ENCODE data around the gene CDH13. TPM values are rescaled to one million over a fixed set of nuclear protein-coding genes. Genes with fewer than 3 reads are reported as not detected.

CDH13 gene
- total and polyA plus RNA-seq, 9 of the 15 experiments (the other 6 are each of a cell fraction or from before 2014, with no cell fraction given): 0.03 TPM; not detected in 8

DNA sequence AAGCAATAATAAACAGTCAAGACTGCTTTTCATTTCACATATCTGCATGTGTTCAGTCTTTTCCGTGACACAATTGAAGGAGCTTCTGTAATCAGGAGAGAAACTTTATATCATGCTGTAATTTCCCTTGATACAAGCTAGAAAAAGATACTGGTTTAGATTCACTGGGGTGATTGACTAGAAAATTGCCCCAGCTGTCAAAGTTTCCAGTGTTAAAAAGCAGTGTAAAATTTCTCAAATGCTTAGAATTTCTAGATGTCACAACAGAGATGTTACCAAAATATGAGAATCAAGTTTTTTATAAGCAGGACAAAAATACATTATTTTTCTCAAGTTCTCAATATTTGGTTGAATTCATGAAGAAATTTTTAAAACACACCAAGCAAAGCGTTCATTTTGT, 888.6 kb downstream of the CDH13 start (continued):
- TF ChIP-seq, protein P1, sequence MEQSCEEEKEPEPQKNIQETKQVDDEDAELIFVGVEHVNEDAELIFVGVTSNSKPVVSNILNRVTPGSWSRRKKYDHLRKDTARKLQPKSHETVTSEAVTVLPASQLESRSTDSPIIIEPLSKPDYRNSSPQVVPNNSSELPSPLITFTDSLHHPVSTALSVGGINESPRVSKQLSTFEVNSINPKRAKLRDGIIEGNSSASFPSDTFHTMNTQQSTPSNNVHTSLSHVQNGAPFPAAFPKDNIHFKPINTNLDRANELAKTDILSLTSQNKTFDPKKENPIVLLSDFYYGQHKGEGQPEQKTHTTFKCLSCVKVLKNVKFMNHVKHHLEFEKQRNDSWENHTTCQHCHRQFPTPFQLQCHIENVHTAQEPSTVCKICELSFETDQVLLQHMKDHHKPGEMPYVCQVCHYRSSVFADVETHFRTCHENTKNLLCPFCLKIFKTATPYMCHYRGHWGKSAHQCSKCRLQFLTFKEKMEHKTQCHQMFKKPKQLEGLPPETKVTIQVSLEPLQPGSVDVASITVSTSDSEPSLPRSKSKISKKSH (CRISPR knock-in tag; IDR thresholded peaks at IDR 0.05): no peak
- TF ChIP-seq POLR3A (IDR thresholded peaks at IDR 0.05; ENCODE audit: borderline replicate concordance, extremely low read depth, insufficient read depth, insufficient read length): no peak

DNA sequence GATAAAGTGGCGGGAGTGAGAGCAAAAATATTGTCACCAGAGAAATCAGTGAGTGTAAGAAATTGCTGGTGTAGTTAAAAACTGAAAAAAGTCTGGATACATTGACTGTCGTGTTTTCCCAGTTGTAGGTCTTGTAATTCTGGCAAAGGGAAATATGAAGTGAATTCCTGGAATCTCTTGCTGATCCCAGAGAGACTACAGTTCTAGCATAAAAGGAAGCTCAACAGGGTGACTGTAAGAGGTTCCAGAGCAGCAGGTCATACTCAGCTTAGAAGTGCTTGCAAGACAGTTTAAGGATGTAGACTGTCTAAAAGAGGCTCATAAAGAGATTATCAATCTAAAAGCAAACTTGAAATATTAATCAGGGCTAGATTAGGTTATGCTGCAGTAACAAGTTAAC, 890.2 kb downstream of the CDH13 start:
- FAIRE-seq (no peak), ATAC-seq (no peak), DNase-seq (ENCODE audit: extremely low read depth in 1 of 4, low spot score in 3 of 4) (no peak)
- Histone ChIP-seq H3K27me3 (ENCODE audit: control insufficient read depth in 2 of 2, insufficient read depth in 2 of 2, low read length in 2 of 2) (peaks cover 0 to 3% of the 10 kb centered on the region in 2 experiments; a peak in 1 of 5 replicates), H3K4me2 (ENCODE audit: insufficient read depth, low read length) (no peak overlapping the region), H3K4me3 (no peak overlapping the region), H4K20me1 (replicated peaks; ENCODE audit: control insufficient read depth, insufficient read depth, low read length) (no peaks in the 10 kb centered on the region), H2AFZ (ENCODE audit: low read depth, low read length) (no peak overlapping the region), H3K9ac (ENCODE audit: insufficient read depth in 1 of 2, low read depth in 2 of 2, low read length in 2 of 2) (no peak overlapping the region), H3K9me3 (replicated peaks; ENCODE audit: control insufficient read depth, insufficient read depth, low read depth, low read length) (no peaks in the 10 kb centered on the region), H3K9me1 (ENCODE audit: control insufficient read depth, insufficient read depth, low read length) (no peaks in the 10 kb centered on the region), H3K36me3 (ENCODE audit: control insufficient read depth, insufficient read depth, low read length) (no peaks in the 10 kb centered on the region), H3K27ac (ENCODE audit: extremely low read depth, low read depth, low read length) (no peak overlapping the region), H3K79me2 (ENCODE audit: control insufficient read depth, insufficient read depth, low read length) (no peaks in the 10 kb centered on the region), H3K4me1 (replicated peaks in 1 of 2; ENCODE audit: control insufficient read depth in 2 of 2, insufficient read depth in 2 of 2, low read length in 2 of 2) (no peaks in the 10 kb centered on the region)
- no TSS peak for BruUV-seq (replicated peaks)
- WGBS (ENCODE audit: insufficient coverage, low coverage, missing lambda C conversion rate): 2% methylated on average over 2 of the region's 2 CpGs
- POLR2A ChIA-PET: interaction anchor here (0.7 to 1.6 kb wide), 2 partner anchors 9 to 14 kb away, joined by 3 to 4 read pairs; no protein-coding TSS in a partner anchor
- in situ Hi-C loops (cut with MboI): no loop called here
- no peak for TF ChIP-seq ARID1B (IDR thresholded peaks at IDR 0.05)
- TF ChIP-seq PCBP1 (IDR thresholded peaks at IDR 0.05; ENCODE audit: low read depth, low read length, poor library complexity, severe bottlenecking): no peak
- CTCF ChIA-PET (ENCODE audit: low intra/inter-chr PET ratio): no interaction called here
- intact Hi-C loops (cut with micrococcal nuclease): no loop called here

Measured in K562 (cell line).